Measurements from ENCODE around the gene DDIT4.
"Not testable (repeated sequence)": the region's sequence is repeated elsewhere in the genome, so short reads cannot be mapped to it uniquely, and the experiment has no call there.

The DDIT4 gene

DNA sequence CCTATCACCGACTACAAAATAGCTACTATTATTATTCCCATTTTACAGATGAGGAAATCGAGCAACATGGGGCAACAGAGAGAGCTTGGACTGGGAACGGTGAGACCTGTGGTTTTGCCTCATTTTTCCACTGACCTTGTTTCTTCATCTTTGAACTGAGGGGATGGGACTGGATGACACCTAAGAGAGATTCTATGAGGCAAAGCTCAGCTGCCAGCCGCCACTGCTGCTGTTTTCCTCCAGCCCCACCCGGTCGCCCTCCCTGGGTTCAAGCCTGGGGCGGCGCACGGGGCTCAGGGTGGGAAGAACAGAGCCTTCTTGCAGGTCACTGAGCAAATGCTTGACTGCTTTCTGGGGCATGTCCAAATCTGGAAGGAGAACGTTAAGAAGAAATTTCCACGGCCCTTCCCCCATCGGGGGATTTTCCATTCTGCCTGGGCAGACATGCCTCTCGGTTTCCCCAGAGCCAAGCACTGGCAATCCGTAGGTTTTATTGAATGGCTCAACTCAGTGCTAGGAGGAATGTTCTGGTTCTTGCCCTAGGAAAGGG lies 12.3 kb downstream of the DDIT4 start:
- Histone ChIP-seq H3K4me1 (peaks cover 4% of the 10 kb centered on the region; the same call in 1 of the 2 replicates), H3K27me3 (no peaks in the 10 kb centered on the region), H3K9me3 (no peaks in the 10 kb centered on the region), H3K4me3 (ENCODE audit: low read depth, low read length) (no peak overlapping the region), H3K36me3 (no peaks in the 10 kb centered on the region)
- no peak for TF ChIP-seq CTCF (IDR thresholded peaks at IDR 0.05; ENCODE audit: low read depth, low read length)
- DNase-seq, result no peak

DNA sequence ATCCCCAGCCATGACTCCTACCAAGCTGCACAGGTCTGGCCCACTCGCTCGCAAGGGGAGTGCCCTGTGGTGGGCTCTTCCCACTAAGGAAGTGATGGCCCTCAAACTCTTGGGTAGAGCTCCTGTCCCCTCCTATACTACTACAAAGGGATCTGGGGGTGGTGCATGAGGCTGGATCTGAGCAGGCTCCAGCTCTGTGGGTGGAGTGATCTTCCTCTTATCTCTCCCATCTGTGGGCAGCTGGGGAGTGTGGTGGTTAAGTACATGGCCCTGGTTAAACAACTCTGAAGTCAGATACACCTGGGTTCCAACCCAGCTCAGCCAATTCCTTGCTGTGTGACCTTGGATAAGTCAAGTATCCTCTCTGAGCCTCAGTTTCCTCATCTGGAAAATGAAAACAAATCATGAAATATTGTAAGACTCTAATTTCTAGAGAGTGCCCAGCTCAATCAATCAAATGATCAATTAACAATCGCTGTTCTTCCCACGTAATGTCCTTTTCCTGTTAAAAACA lies 17.4 kb downstream of the DDIT4 start:
- Histone ChIP-seq H3K4me3 (ENCODE audit: low read depth, low read length) (no peak overlapping the region), H3K27me3 (no peaks in the 10 kb centered on the region), H3K4me1 (peaks cover 4% of the 10 kb centered on the region; the same call in 1 of the 2 replicates), H3K9me3 (no peaks in the 10 kb centered on the region), H3K36me3 (no peaks in the 10 kb centered on the region)
- no peak for TF ChIP-seq CTCF (IDR thresholded peaks at IDR 0.05; ENCODE audit: low read depth, low read length)
- DNase-seq, result no peak

GRCh38 chr10:72292223-72292691 lies 18.5 kb downstream of the DDIT4 start:
- Histone ChIP-seq H3K27me3 (no peaks in the 10 kb centered on the region), H3K4me1 (peaks cover 4% of the 10 kb centered on the region; the same call in 1 of the 2 replicates), H3K9me3 (no peaks in the 10 kb centered on the region), H3K36me3 (no peaks in the 10 kb centered on the region), H3K4me3 (ENCODE audit: low read depth, low read length) (no peak overlapping the region)
- TF ChIP-seq CTCF (IDR thresholded peaks at IDR 0.05; ENCODE audit: low read depth, low read length), result no peak
- DNase-seq, result no peak

DNA sequence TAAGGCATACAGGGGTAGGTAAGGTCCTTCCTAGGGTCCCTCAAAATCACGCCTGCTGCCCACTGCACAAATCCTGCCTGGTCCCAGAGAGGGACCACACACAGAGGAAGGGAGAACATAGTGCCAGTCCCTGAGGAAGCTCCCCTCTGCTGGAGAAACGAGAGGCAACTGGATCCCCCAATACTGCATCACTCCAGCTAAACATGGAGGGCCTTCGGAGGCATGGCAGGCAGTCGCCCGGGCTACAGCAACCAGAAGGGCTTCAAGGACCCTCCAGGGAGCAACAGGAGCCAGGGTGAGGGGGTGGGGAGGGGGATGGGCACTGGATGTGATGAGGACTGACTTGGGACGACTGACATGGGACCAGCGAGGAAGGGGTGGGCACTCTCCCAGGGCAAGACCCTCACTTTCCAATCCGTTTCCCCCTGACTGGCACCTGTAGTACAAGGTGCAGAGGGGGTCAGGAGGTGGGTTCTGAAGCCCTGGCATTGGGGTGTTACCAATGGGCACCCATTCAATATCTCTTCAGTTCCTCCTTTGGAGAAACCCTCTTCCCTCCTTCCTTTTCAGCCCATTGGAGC lies 21.7 kb downstream of the DDIT4 start:
- H3K27me3 ChIP-seq, result no peaks in the 10 kb centered on the region
- no peaks in the 10 kb centered on the region for H3K36me3 ChIP-seq
- no peaks in the 10 kb centered on the region for H3K9me3 ChIP-seq
- no peak for DNase-seq
- no peak for TF ChIP-seq CTCF (IDR thresholded peaks at IDR 0.05; ENCODE audit: low read depth, low read length)
- peaks cover 10% of the 10 kb centered on the region for H3K4me1 ChIP-seq
- no peak overlapping the region for H3K4me3 ChIP-seq (ENCODE audit: low read depth, low read length)

- H3K4me1 ChIP-seq; H3K27me3 ChIP-seq; H3K9me3 ChIP-seq; H3K4me3 ChIP-seq (ENCODE audit: low read depth, low read length); H3K36me3 ChIP-seq; DNase-seq: not testable (repeated sequence)
These were observed 23.1 kb downstream of the DDIT4 start for GRCh38 chr10:72296829-72297280.

- peaks cover 6% of the 10 kb centered on the region for H3K4me1 ChIP-seq
These were observed 23.6 kb downstream of the DDIT4 start for GRCh38 chr10:72297281-72297804.

More at GRCh38 chr10:72297281-72297804, 23.6 kb downstream of the DDIT4 start:
- Histone ChIP-seq H3K4me3 (ENCODE audit: low read depth, low read length) (peak overlapping the region; percentile 48), H3K9me3 (no peaks in the 10 kb centered on the region), H3K36me3 (no peaks in the 10 kb centered on the region), H3K27me3 (no peaks in the 10 kb centered on the region)
- no peak for TF ChIP-seq CTCF (IDR thresholded peaks at IDR 0.05; ENCODE audit: low read depth, low read length)
- DNase-seq, result no peak

Data from BE2C (cell line).